Measurements from ENCODE around the gene PDE8B. TPM values are rescaled to one million over a fixed set of nuclear protein-coding genes. Genes with fewer than 3 reads are reported as not detected.

Gene PDE8B, protein sequence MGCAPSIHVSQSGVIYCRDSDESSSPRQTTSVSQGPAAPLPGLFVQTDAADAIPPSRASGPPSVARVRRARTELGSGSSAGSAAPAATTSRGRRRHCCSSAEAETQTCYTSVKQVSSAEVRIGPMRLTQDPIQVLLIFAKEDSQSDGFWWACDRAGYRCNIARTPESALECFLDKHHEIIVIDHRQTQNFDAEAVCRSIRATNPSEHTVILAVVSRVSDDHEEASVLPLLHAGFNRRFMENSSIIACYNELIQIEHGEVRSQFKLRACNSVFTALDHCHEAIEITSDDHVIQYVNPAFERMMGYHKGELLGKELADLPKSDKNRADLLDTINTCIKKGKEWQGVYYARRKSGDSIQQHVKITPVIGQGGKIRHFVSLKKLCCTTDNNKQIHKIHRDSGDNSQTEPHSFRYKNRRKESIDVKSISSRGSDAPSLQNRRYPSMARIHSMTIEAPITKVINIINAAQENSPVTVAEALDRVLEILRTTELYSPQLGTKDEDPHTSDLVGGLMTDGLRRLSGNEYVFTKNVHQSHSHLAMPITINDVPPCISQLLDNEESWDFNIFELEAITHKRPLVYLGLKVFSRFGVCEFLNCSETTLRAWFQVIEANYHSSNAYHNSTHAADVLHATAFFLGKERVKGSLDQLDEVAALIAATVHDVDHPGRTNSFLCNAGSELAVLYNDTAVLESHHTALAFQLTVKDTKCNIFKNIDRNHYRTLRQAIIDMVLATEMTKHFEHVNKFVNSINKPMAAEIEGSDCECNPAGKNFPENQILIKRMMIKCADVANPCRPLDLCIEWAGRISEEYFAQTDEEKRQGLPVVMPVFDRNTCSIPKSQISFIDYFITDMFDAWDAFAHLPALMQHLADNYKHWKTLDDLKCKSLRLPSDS
- total RNA-seq, result not detected in 2 replicates

DNA sequence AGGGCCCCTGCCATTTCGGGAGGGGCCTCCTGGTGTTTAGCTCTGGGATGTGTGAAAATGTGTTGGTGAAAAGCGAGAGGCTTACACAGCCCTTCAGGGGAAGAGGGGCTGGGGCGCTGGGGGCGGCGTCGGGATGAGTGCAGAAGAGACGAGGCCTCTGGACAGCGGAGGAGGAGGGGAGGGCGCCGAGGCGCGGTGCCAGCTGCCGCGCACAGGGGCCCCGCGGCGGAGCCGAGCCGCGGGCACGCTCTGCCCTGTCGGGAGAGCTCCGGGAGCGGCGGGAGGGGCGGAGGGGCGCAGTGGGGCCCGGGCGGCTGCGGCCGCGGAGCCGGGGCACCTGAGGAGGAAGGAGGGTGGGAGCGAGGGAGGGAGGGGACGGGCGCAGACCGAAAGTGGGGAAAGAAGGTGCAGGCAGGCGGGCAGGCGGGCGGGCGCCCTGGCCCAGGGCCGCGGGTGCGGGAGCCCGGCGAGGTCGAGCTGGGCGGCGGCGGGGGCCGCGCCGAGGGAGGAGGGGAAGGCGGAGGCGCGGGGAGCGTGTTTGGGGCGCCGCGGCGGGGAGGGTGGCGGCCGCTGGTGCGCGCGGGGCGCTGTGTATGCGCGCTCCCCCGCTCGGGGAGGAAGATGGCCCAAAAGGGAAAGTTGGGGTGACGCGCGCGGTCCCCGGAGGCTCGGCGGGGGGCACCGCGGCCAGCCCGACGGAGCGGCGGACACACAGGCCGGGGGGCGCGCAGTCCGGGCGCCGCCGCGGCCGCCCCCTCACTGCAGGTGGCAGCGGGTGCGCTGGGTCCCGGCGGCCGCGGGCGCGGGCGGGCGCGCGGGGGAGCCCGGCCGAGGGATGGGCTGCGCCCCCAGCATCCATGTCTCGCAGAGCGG, at the start of gene PDE8B:
TSS of gene PDE8B (plus strand) at position 590 of the 873 bp plus-strand sequence. CDS start at position 836, 246 bp downstream.

Other genes with a start within 250 kb of the PDE8B start
- 19.3 and 26.9 TPM in 2 replicates for gene AGGF1, start 180.3 kb upstream of the PDE8B start, total RNA-seq
- 0.90 and 1.3 TPM in 2 replicates for gene ZBED3, start 123.4 kb upstream of the PDE8B start, total RNA-seq

Measured in endothelial cell of coronary artery (primary cell).